Measurements from ENCODE around the gene DCLK1. TPM values are rescaled to one million over a fixed set of nuclear protein-coding genes. Genes with fewer than 3 reads are reported as not detected.

Gene DCLK1
- total RNA-seq, 4 donors from 2014 or later = 21.3 to 63.8 (median 40.9) TPM

GRCh38 chr13:35891507-35892441 is 239.4 kb downstream of the DCLK1 start:
- Histone ChIP-seq H3K36me3 (no peaks in the 10 kb centered on the region), H3K4me1 (peaks cover 0 to 14% (median 5%) of the 10 kb centered on the region in 4 donors), H3K27ac (no peak overlapping the region), H3K4me3 (no peak overlapping the region), H3K9me3 (no peaks in the 10 kb centered on the region), H3K27me3 (no peaks in the 10 kb centered on the region)
- 73 to 76% methylated on average over 12 of the region's 12 CpGs for WGBS, 2 donors
- no peak for DNase-seq (ENCODE audit: low spot score in 2 of 2)
- no peak for TF ChIP-seq POLR2A (IDR thresholded peaks at IDR 0.05)
- TF ChIP-seq EP300 (IDR thresholded peaks at IDR 0.05) = no peak
- TF ChIP-seq CTCF (IDR thresholded peaks at IDR 0.05) = no peak

GRCh38 chr13:35889560-35889959 is 241.6 kb downstream of the DCLK1 start:
- Histone ChIP-seq H3K27ac (no peak overlapping the region), H3K4me1 (peaks cover 0 to 23% (median 5%) of the 10 kb centered on the region in 4 donors), H3K9me3 (no peaks in the 10 kb centered on the region), H3K36me3 (no peaks in the 10 kb centered on the region), H3K27me3 (no peaks in the 10 kb centered on the region), H3K4me3 (no peak overlapping the region)
- WGBS, 2 donors = 70 to 73% methylated on average over 2 of the region's 2 CpGs
- TF ChIP-seq POLR2A (IDR thresholded peaks at IDR 0.05) (no peak), EP300 (IDR thresholded peaks at IDR 0.05) (no peak), CTCF (IDR thresholded peaks at IDR 0.05) (no peak)
- DNase-seq (ENCODE audit: low spot score in 2 of 2) = no peak

GRCh38 chr13:35888981-35889380 is 242.2 kb downstream of the DCLK1 start:
- H3K9me3 ChIP-seq = no peaks in the 10 kb centered on the region
- no peaks in the 10 kb centered on the region for H3K36me3 ChIP-seq
- WGBS, 2 donors = 28 to 30% methylated on average over 2 of the region's 2 CpGs
- no peak for TF ChIP-seq CTCF (IDR thresholded peaks at IDR 0.05)
- TF ChIP-seq EP300 (IDR thresholded peaks at IDR 0.05) = no peak
- no peak for TF ChIP-seq POLR2A (IDR thresholded peaks at IDR 0.05)
- no peak overlapping the region for H3K27ac ChIP-seq
- peaks cover 0 to 23% (median 5%) of the 10 kb centered on the region in 4 donors for H3K4me1 ChIP-seq
- no peaks in the 10 kb centered on the region for H3K27me3 ChIP-seq
- no peak overlapping the region for H3K4me3 ChIP-seq
- DNase-seq (ENCODE audit: low spot score in 2 of 2) = no peak

- no peak for DNase-seq (ENCODE audit: low spot score in 2 of 2)
Observed at GRCh38 chr13:35888457-35888883, 242.7 kb downstream of the DCLK1 start.

More at GRCh38 chr13:35888457-35888883, 242.7 kb downstream of the DCLK1 start:
- no peak overlapping the region for H3K4me3 ChIP-seq
- H3K36me3 ChIP-seq = no peaks in the 10 kb centered on the region
- H3K27ac ChIP-seq = no peak overlapping the region
- no peaks in the 10 kb centered on the region for H3K27me3 ChIP-seq
- H3K9me3 ChIP-seq = no peaks in the 10 kb centered on the region
- peaks cover 0 to 26% (median 5%) of the 10 kb centered on the region in 4 donors for H3K4me1 ChIP-seq
- 34 to 36% methylated on average over 3 of the region's 3 CpGs for WGBS, 2 donors
- no peak for TF ChIP-seq CTCF (IDR thresholded peaks at IDR 0.05)
- no peak for TF ChIP-seq POLR2A (IDR thresholded peaks at IDR 0.05)
- TF ChIP-seq EP300 (IDR thresholded peaks at IDR 0.05) = no peak

All from tibial nerve (tissue), 4 donors.